ENCODE data around the gene PRKN. TPM values are rescaled to one million over a fixed set of nuclear protein-coding genes. Genes with fewer than 3 reads are reported as not detected.

PRKN gene
- total RNA-seq, 2 donors from 2014 or later = 6.7 to 8.2 TPM

DNA sequence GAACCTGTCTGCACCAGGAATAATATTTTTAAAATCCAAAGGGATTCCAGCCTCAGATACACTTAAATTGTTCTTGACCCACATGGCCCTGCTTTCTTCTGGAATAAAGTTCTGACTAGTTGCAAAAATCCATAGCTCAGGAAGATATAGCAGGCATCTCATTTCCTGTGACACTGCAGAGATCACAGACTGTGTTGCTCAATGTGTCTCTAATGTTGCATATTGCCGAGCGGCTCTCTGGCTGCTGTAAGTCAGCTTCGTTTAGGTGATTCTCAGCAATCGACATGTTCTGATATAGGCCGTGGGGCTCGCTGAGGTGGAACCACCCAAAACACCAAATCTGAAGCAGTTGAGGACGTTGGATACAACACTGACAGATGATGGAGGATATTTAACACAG lies 955.4 kb downstream of the PRKN start:
- TF ChIP-seq POLR2A (IDR thresholded peaks at IDR 0.05) (no peak), CTCF (IDR thresholded peaks at IDR 0.05) (no peak)
- Histone ChIP-seq H3K27me3 (no peaks in the 10 kb centered on the region), H3K4me1 (no peaks in the 10 kb centered on the region), H3K27ac (no peak overlapping the region), H3K4me3 (no peak overlapping the region), H3K9me3 (no peaks in the 10 kb centered on the region), H3K36me3 (replicated peaks in 1 of 2; ENCODE audit: insufficient read depth in 1 of 2, low read depth in 2 of 2) (no peaks in the 10 kb centered on the region)
- intact Hi-C loops (cut with DNase I) = no loop called here
- DNase-seq (no peak), ATAC-seq (no peak)
- WGBS, 2 donors = 81 to 91% methylated on average over 7 of the region's 7 CpGs

- ATAC-seq (no peak), DNase-seq (no peak)
- no peaks in the 10 kb centered on the region for H3K36me3 ChIP-seq (replicated peaks in 1 of 2; ENCODE audit: insufficient read depth in 1 of 2, low read depth in 2 of 2)
- no peaks in the 10 kb centered on the region for H3K4me1 ChIP-seq
- H3K9me3 ChIP-seq = no peaks in the 10 kb centered on the region
- no peak overlapping the region for H3K27ac ChIP-seq
- TF ChIP-seq CTCF (IDR thresholded peaks at IDR 0.05) (no peak), POLR2A (IDR thresholded peaks at IDR 0.05) (no peak)
- no peak overlapping the region for H3K4me3 ChIP-seq
- no peaks in the 10 kb centered on the region for H3K27me3 ChIP-seq
- intact Hi-C loops (cut with DNase I) = no loop called here
- 79 to 84% methylated on average over 6 of the region's 6 CpGs for WGBS, 2 donors
These were observed 965.6 kb downstream of the PRKN start for GRCh38 chr6:161761966-161762365.

DNA sequence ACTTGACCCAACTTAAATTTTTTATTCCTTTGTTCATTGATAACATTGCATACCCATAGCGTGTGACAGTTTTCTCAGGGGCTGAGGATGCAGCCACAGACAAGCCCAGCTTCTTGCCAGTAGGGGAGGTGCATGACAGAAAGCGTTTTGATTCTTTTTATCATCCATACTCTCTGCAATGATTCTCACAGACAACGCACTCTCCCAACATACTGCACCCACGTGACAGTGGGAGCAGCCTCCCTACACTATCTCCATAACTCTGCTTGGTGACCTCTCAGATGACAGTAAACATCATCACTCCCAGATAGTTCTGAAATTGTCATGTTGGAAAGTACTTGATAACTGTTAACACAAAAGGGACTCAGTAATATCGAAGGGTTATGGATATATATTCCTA lies 972.5 kb downstream of the PRKN start:
- intact Hi-C loops (cut with DNase I) = no loop called here
- no peaks in the 10 kb centered on the region for H3K9me3 ChIP-seq
- H3K27me3 ChIP-seq = no peaks in the 10 kb centered on the region
- DNase-seq (no peak), ATAC-seq (no peak)
- peaks cover 15% of the 10 kb centered on the region for H3K4me1 ChIP-seq
- WGBS, 2 donors = 65 to 72% methylated on average over 5 of the region's 5 CpGs
- TF ChIP-seq CTCF (IDR thresholded peaks at IDR 0.05) (no peak), POLR2A (IDR thresholded peaks at IDR 0.05) (no peak)
- no peak overlapping the region for H3K4me3 ChIP-seq
- H3K27ac ChIP-seq = no peak overlapping the region
- H3K36me3 ChIP-seq (replicated peaks in 1 of 2; ENCODE audit: insufficient read depth in 1 of 2, low read depth in 2 of 2) = no peaks in the 10 kb centered on the region

DNA sequence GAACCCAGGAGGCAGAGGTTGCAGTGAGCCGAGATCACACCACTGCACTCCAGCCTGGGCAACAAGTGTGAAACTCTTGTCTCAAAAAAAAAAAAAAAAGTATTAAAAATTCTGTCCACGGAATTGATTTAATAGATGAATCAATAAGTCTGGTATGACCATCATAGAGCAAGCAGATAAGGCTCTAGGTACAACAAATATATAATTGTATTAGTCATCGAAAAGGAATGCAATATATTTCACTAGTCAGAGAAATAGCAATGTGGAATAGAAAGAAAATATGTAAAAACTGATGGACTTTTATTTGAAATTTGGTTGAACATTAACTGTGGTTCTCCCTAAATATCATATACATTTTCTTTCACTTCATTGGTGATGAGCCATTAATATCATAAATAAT lies 976.9 kb downstream of the PRKN start:
- Histone ChIP-seq H3K4me3 (no peak overlapping the region), H3K9me3 (no peaks in the 10 kb centered on the region), H3K27me3 (no peaks in the 10 kb centered on the region), H3K36me3 (replicated peaks in 1 of 2; ENCODE audit: insufficient read depth in 1 of 2, low read depth in 2 of 2) (no peaks in the 10 kb centered on the region), H3K4me1 (peaks cover 16% of the 10 kb centered on the region), H3K27ac (peak overlapping the region in 2 of 4 donors; percentile 17 to 44)
- no peak for TF ChIP-seq CTCF (IDR thresholded peaks at IDR 0.05)
- TF ChIP-seq POLR2A (IDR thresholded peaks at IDR 0.05) = no peak
- ATAC-seq (peak; percentile 76), DNase-seq (no peak)
- 49 to 53% methylated on average over 3 of the region's 3 CpGs for WGBS, 2 donors
- intact Hi-C loops (cut with DNase I) = no loop called here

DNA sequence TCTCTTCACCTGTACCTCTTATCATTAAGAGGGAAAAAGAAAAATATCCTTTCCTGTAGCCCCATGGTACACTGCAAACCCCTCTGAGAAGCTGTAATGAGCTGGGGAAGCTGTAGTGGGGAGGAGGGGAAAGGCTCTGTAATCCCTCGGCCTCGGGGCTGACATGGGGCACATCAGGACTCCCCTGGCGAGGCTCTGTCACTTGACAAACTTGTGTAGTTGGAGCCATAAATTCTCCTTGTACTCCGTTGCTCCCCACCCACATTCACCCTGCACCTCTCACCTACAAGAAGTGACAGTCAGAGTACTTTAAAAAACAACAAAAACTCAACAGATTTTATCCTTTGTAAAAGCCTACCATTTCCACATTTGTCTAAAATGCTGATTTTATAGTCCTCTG lies 978.0 kb downstream of the PRKN start:
- intact Hi-C loops (cut with DNase I) = no loop called here
- DNase-seq (no peak), ATAC-seq (no peak)
- H3K36me3 ChIP-seq (replicated peaks in 1 of 2; ENCODE audit: insufficient read depth in 1 of 2, low read depth in 2 of 2) = no peaks in the 10 kb centered on the region
- H3K4me1 ChIP-seq = peaks cover 16% of the 10 kb centered on the region
- WGBS, 2 donors = 69 to 77% methylated on average over 4 of the region's 4 CpGs
- no peaks in the 10 kb centered on the region for H3K27me3 ChIP-seq
- no peaks in the 10 kb centered on the region for H3K9me3 ChIP-seq
- no peak overlapping the region for H3K4me3 ChIP-seq
- no peak overlapping the region for H3K27ac ChIP-seq
- TF ChIP-seq POLR2A (IDR thresholded peaks at IDR 0.05) (no peak), CTCF (IDR thresholded peaks at IDR 0.05) (no peak)
